IPS-18a (cell line): ENCODE measurements around the gene RAF1.
A peak's percentile ranks its signal among the peaks of the same experiment; 100 is the strongest.

Experiments
- H3K27ac ChIP-seq: one replicate; pipeline ENCODE4 v1.5.1; 2013; ENCODE audit warnings: low read length
- H3K27me3 ChIP-seq: one replicate; pipeline ENCODE4 v1.6.1; 2013; ENCODE audit warnings: mild to moderate bottlenecking, low read length; ENCODE audit not compliant: control insufficient read depth, insufficient read depth
- H3K36me3 ChIP-seq: one replicate; pipeline ENCODE4 v1.6.1; 2013; ENCODE audit warnings: low read depth, low read length; ENCODE audit not compliant: control insufficient read depth
- H3K4me1 ChIP-seq: one replicate; pipeline ENCODE4 v1.6.1; 2013; ENCODE audit warnings: low read depth, low read length; ENCODE audit not compliant: control insufficient read depth
- H3K4me3 ChIP-seq: one replicate; pipeline ENCODE4 v1.5.1; 2013; ENCODE audit warnings: low read length
- H3K9ac ChIP-seq: one replicate; pipeline ENCODE4 v1.6.1; 2013; ENCODE audit warnings: mild to moderate bottlenecking, low read length, moderate library complexity
- H3K9me3 ChIP-seq: one replicate; pipeline ENCODE4 v1.6.1; 2013; ENCODE audit warnings: low read depth, low read length; ENCODE audit not compliant: control insufficient read depth

Gene RAF1

GRCh38 chr3:12571986-12572385, 91.9 kb downstream of the RAF1 start:
- no peaks in the 10 kb centered on the region for H3K9me3 ChIP-seq
- no peak overlapping the region for H3K4me3 ChIP-seq
- H3K4me1 ChIP-seq: no peaks in the 10 kb centered on the region
- H3K9ac ChIP-seq: no peak overlapping the region
- H3K36me3 ChIP-seq: peaks cover 64% of the 10 kb centered on the region
- H3K27ac ChIP-seq: no peak overlapping the region
- no peaks in the 10 kb centered on the region for H3K27me3 ChIP-seq

DNA sequence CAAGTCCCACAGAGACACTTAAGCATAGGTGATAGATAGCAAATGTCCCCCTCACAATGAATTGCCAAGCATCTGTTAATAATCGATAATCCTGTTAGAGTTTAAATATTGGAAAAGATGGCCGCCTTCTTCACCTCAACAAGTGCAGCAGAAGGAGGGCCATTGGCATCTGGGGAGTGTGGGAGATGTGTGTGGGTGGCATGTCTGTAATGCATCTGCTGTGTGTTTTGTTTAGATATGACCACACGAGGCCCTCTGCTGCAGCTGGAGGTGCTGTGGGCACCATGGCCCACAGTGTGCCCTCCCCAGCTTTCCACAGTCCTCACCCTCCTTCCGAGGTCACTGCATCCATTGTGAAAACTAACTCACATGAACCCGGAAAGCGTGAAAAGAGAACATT, 94.1 kb downstream of the RAF1 start:
- Histone ChIP-seq H3K9ac (no peak overlapping the region), H3K4me3 (no peak overlapping the region), H3K36me3 (peaks cover 45% of the 10 kb centered on the region)

DNA sequence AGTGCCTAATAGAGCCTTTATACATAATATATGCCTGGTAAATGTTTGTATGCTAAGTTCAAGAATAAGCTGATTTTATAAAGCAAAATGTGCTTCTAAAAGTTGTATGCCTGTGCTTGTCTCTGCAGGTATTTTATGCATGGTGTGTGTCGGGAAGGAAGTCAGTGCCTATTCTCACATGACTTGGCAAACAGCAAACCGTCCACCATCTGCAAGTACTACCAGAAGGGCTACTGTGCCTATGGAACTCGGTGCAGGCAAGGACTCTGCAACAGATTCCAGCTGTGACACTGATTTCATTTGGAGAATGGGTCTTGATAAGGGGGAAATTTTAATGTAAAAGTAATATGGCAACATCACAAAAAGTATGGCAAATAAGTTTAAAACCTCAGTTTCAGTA, 95.2 kb downstream of the RAF1 start:
- no peaks in the 10 kb centered on the region for H3K9me3 ChIP-seq
- no peak overlapping the region for H3K4me3 ChIP-seq
- H3K27me3 ChIP-seq: no peaks in the 10 kb centered on the region
- peaks cover 35% of the 10 kb centered on the region for H3K36me3 ChIP-seq
- H3K4me1 ChIP-seq: no peaks in the 10 kb centered on the region
- no peak overlapping the region for H3K9ac ChIP-seq
- H3K27ac ChIP-seq: no peak overlapping the region

More for the DNA sequence above, 94.1 kb downstream of the RAF1 start:
- Histone ChIP-seq H3K9me3 (no peaks in the 10 kb centered on the region), H3K27me3 (no peaks in the 10 kb centered on the region), H3K4me1 (no peaks in the 10 kb centered on the region), H3K27ac (no peak overlapping the region)

DNA sequence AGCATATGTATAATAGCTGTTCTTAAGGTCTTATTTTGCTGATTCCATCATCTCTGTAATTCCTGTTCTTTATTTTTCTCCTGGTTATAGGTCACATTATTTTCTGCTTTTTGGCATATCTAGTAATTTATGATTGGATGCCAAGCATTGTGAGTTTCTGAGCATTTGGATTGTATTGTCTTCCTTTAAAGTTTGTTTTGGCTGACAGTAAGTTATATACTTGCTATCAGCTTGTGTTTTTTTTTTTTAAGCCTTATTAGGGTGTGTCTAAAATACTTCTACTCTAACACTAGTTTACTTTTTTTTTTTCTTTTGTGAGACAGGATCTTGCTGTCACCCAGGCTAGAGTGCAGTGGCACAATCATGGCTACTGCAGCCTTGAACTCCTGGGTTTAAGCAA, 96.9 kb downstream of the RAF1 start:
- H3K36me3 ChIP-seq: peaks cover 22% of the 10 kb centered on the region
- no peaks in the 10 kb centered on the region for H3K9me3 ChIP-seq
- H3K27ac ChIP-seq: no peak overlapping the region
- peaks cover 8% of the 10 kb centered on the region for H3K4me1 ChIP-seq
- H3K9ac ChIP-seq: no peak overlapping the region
- no peaks in the 10 kb centered on the region for H3K27me3 ChIP-seq
- no peak overlapping the region for H3K4me3 ChIP-seq

GRCh38 chr3:12562451-12562850, 101.5 kb downstream of the RAF1 start:
- Histone ChIP-seq H3K9me3 (no peaks in the 10 kb centered on the region), H3K9ac (no peak overlapping the region), H3K27me3 (no peaks in the 10 kb centered on the region), H3K27ac (no peak overlapping the region), H3K36me3 (no peaks in the 10 kb centered on the region), H3K4me3 (no peak overlapping the region), H3K4me1 (peaks cover 22% of the 10 kb centered on the region)

DNA sequence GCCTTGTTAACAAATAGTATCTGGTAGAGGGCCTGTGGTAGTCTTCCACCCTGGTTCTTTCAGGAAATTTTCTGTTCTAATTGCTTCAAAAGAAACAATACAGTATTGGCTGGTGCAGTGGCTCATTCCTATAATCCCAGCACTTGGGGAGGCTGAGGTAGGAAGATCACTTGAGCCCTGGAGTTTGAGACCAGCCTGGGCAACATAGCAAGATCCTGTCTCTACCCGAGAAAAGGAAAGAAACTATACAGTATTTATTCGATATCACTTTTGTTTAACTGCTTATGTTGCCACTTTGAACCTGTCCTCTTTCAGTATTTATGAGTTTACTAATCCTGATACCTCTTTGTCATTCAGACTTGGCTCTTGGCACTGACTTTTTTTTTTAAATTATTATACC, 102.5 kb downstream of the RAF1 start:
- Histone ChIP-seq H3K27ac (no peak overlapping the region), H3K9me3 (no peaks in the 10 kb centered on the region), H3K4me1 (peaks cover 22% of the 10 kb centered on the region), H3K27me3 (no peaks in the 10 kb centered on the region), H3K4me3 (no peak overlapping the region), H3K36me3 (no peaks in the 10 kb centered on the region), H3K9ac (no peak overlapping the region)

- Histone ChIP-seq H3K27ac (no peak overlapping the region), H3K9ac (no peak overlapping the region), H3K9me3 (no peaks in the 10 kb centered on the region), H3K4me3 (no peak overlapping the region), H3K27me3 (no peaks in the 10 kb centered on the region), H3K36me3 (no peaks in the 10 kb centered on the region), H3K4me1 (peaks cover 22% of the 10 kb centered on the region)
These were observed 103.3 kb downstream of the RAF1 start for GRCh38 chr3:12560505-12561190.

DNA sequence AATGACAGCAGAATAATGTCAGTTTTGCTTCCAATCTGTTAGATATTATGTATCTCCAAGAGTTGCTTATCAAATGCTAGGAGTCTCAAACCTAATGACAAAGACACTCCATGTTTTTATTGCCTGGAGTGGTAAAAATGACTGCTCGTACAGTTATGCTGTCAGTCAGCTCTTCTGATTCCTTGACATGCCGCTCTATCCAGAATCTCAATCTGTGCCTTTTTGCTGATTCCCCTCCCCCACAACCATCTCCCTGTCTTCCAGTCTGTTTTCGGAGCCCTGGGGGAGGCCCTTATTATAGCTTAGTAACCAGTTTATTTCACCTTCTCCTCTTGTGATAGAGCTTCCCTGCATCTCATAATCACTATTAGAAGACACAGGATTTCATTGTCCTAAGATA, 104.4 kb downstream of the RAF1 start:
- Histone ChIP-seq H3K27me3 (no peaks in the 10 kb centered on the region), H3K36me3 (no peaks in the 10 kb centered on the region), H3K9ac (no peak overlapping the region), H3K4me3 (no peak overlapping the region), H3K4me1 (peaks cover 22% of the 10 kb centered on the region), H3K9me3 (no peaks in the 10 kb centered on the region), H3K27ac (no peak overlapping the region)

- Histone ChIP-seq H3K27ac (no peak overlapping the region), H3K9ac (peak overlapping the region; percentile 88), H3K9me3 (no peaks in the 10 kb centered on the region), H3K36me3 (no peaks in the 10 kb centered on the region), H3K27me3 (no peaks in the 10 kb centered on the region), H3K4me3 (peak overlapping the region; percentile 91), H3K4me1 (peaks cover 22% of the 10 kb centered on the region)
These were observed 105.2 kb downstream of the RAF1 start for GRCh38 chr3:12558706-12559105.

- peak overlapping the region; percentile 91 for H3K4me3 ChIP-seq
- peak overlapping the region; percentile 88 for H3K9ac ChIP-seq
- peaks cover 18% of the 10 kb centered on the region for H3K4me1 ChIP-seq
- H3K27me3 ChIP-seq: no peaks in the 10 kb centered on the region
- no peaks in the 10 kb centered on the region for H3K9me3 ChIP-seq
- H3K36me3 ChIP-seq: no peaks in the 10 kb centered on the region
- peak overlapping the region; percentile 51 for H3K27ac ChIP-seq
These were observed 106.3 kb downstream of the RAF1 start for GRCh38 chr3:12557473-12558100.

GRCh38 chr3:12556690-12557472, 107.0 kb downstream of the RAF1 start, which contains the start of gene MKRN2:
Gene MKRN2 (plus strand): TSS chr3:12557087. CDS start chr3:12557151, 64 bp downstream.
- H3K9me3 ChIP-seq: no peaks in the 10 kb centered on the region
- peak within 1 kb of the TSS; percentile 51 for H3K27ac ChIP-seq
- H3K27me3 ChIP-seq: no peaks in the 10 kb centered on the region
- H3K9ac ChIP-seq: peak within 1 kb of the TSS; percentile 88
- H3K36me3 ChIP-seq: no peaks in the 10 kb centered on the region
- H3K4me1 ChIP-seq: peaks cover 14% of the 10 kb centered on the region
- peak within 1 kb of the TSS; percentile 91 for H3K4me3 ChIP-seq
